ENCODE measurements around the gene SPINT1. TPM values are rescaled to one million over a fixed set of nuclear protein-coding genes. Genes with fewer than 3 reads are reported as not detected.

Gene SPINT1
- total and polyA plus RNA-seq, 2 of the 13 experiments (the other 11 are each of a cell fraction or from before 2014, with no cell fraction given), result 0.49 to 2.5 TPM

GRCh38 chr15:40906991-40907802, 63.3 kb downstream of the SPINT1 start (continued):
- TF ChIP-seq, protein P1, sequence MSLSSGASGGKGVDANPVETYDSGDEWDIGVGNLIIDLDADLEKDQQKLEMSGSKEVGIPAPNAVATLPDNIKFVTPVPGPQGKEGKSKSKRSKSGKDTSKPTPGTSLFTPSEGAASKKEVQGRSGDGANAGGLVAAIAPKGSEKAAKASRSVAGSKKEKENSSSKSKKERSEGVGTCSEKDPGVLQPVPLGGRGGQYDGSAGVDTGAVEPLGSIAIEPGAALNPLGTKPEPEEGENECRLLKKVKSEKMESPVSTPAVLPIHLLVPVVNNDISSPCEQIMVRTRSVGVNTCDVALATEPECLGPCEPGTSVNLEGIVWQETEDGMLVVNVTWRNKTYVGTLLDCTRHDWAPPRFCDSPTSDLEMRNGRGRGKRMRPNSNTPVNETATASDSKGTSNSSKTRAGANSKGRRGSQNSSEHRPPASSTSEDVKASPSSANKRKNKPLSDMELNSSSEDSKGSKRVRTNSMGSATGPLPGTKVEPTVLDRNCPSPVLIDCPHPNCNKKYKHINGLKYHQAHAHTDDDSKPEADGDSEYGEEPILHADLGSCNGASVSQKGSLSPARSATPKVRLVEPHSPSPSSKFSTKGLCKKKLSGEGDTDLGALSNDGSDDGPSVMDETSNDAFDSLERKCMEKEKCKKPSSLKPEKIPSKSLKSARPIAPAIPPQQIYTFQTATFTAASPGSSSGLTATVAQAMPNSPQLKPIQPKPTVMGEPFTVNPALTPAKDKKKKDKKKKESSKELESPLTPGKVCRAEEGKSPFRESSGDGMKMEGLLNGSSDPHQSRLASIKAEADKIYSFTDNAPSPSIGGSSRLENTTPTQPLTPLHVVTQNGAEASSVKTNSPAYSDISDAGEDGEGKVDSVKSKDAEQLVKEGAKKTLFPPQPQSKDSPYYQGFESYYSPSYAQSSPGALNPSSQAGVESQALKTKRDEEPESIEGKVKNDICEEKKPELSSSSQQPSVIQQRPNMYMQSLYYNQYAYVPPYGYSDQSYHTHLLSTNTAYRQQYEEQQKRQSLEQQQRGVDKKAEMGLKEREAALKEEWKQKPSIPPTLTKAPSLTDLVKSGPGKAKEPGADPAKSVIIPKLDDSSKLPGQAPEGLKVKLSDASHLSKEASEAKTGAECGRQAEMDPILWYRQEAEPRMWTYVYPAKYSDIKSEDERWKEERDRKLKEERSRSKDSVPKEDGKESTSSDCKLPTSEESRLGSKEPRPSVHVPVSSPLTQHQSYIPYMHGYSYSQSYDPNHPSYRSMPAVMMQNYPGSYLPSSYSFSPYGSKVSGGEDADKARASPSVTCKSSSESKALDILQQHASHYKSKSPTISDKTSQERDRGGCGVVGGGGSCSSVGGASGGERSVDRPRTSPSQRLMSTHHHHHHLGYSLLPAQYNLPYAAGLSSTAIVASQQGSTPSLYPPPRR (CRISPR knock-in tag; IDR thresholded peaks at IDR 0.05; ENCODE audit: borderline replicate concordance), result no peak
- no peak for TF ChIP-seq ZIK1 (CRISPR knock-in tag; IDR thresholded peaks at IDR 0.05; ENCODE audit: borderline replicate concordance, low read depth)
- no peak; the same call in 1 of the 2 replicates for TF ChIP-seq DMAP1 (CRISPR knock-in tag; IDR thresholded peaks at IDR 0.05)
- no peak for TF ChIP-seq RXRA (CRISPR knock-in tag; IDR thresholded peaks at IDR 0.05)
- TF ChIP-seq NPAS2 (CRISPR knock-in tag; IDR thresholded peaks at IDR 0.05; ENCODE audit: borderline replicate concordance), result no peak
- TF ChIP-seq CBX5 (CRISPR knock-in tag; IDR thresholded peaks at IDR 0.05; ENCODE audit: borderline replicate concordance), result no peak
- no peak for TF ChIP-seq POLR2G (IDR thresholded peaks at IDR 0.05; ENCODE audit: low read depth, low read length)
- TF ChIP-seq ZNF816 (CRISPR knock-in tag; IDR thresholded peaks at IDR 0.05; ENCODE audit: borderline replicate concordance), result 0 out of 2 replicates have a peak, but pooled peaks have one; percentile 39
- 0 out of 2 replicates have a peak, but pooled peaks have one; percentile 24 for TF ChIP-seq ZNF205 (CRISPR knock-in tag; IDR thresholded peaks at IDR 0.05)
- TF ChIP-seq NFIC (IDR thresholded peaks at IDR 0.05; ENCODE audit: low read length), result no peak
- no peak for TF ChIP-seq TFDP2 (CRISPR knock-in tag; IDR thresholded peaks at IDR 0.05)
- 0 out of 2 replicates have a peak, but pooled peaks have one; percentile 9 for TF ChIP-seq SP5 (CRISPR knock-in tag; IDR thresholded peaks at IDR 0.05; ENCODE audit: borderline replicate concordance, low read depth)
- TF ChIP-seq ZNF510 (CRISPR knock-in tag; IDR thresholded peaks at IDR 0.05; ENCODE audit: low read depth), result no peak
- 0 out of 2 replicates have a peak, but pooled peaks have one; percentile 30 for TF ChIP-seq GABPB1 (CRISPR knock-in tag; IDR thresholded peaks at IDR 0.05)
- no peak; the same call in 1 of the 2 replicates for TF ChIP-seq GFI1 (CRISPR knock-in tag; IDR thresholded peaks at IDR 0.05; ENCODE audit: borderline replicate concordance)
- TF ChIP-seq SRSF4 (IDR thresholded peaks at IDR 0.05; ENCODE audit: low read depth, low read length, poor library complexity, severe bottlenecking), result no peak
- TF ChIP-seq ZBTB3 (CRISPR knock-in tag; IDR thresholded peaks at IDR 0.05; ENCODE audit: borderline replicate concordance, low read depth), result no peak
- TF ChIP-seq POLR2A (IDR thresholded peaks at IDR 0.05; ENCODE audit: insufficient read depth in 1 of 2, low read depth in 2 of 2, low read length in 2 of 2), result no peak
- TF ChIP-seq ZNF414 (CRISPR knock-in tag; IDR thresholded peaks at IDR 0.05), result no peak
- TF ChIP-seq ZNF691 (CRISPR knock-in tag; IDR thresholded peaks at IDR 0.05; ENCODE audit: borderline replicate concordance, low read depth), result no peak
